Measurements from ENCODE around the gene LMF1. TPM values are rescaled to one million over a fixed set of nuclear protein-coding genes. Genes with fewer than 3 reads are reported as not detected.

Gene LMF1
- total and polyA plus RNA-seq, 9 of the 15 experiments (the other 6 are each of a cell fraction or from before 2014, with no cell fraction given): 0.11 to 1.6 (median 0.55) TPM; not detected in 1

DNA sequence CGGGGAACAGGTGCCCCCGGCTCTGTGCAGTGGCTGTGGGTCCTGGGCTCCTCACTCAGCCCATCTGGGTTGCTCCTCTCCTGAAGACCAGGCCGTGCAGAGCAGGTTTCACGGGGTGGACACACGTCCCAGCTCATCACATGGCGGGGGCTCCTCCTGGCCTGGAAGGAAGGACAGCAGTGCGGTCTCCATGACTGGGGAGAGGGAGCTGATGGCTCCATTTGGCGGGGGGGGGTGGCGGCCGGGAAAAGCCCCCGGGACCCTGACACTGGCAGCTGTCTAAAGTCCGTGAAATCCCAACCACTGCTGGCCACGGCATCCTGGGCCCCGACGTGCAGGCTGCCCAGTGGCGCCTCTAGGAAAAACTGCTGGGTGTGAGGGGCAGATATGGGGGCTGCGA lies 29.8 kb upstream of the LMF1 start:
- Histone ChIP-seq H4K20me1 (replicated peaks; ENCODE audit: control insufficient read depth, insufficient read depth, low read length) (peaks cover 10% of the 10 kb centered on the region), H3K9me1 (ENCODE audit: control insufficient read depth, insufficient read depth, low read length) (no peaks in the 10 kb centered on the region), H2AFZ (ENCODE audit: low read depth, low read length) (no peak overlapping the region), H3K79me2 (ENCODE audit: control insufficient read depth, insufficient read depth, low read length) (no peaks in the 10 kb centered on the region), H3K27ac (ENCODE audit: extremely low read depth, low read depth, low read length) (no peak overlapping the region), H3K4me1 (replicated peaks in 1 of 2; ENCODE audit: control insufficient read depth in 2 of 2, insufficient read depth in 2 of 2, low read length in 2 of 2) (peaks cover 0 to 42% of the 10 kb centered on the region in 2 experiments; a peak in 2 of 5 replicates), H3K9ac (ENCODE audit: insufficient read depth in 1 of 2, low read depth in 2 of 2, low read length in 2 of 2) (no peak overlapping the region), H3K4me2 (ENCODE audit: insufficient read depth, low read length) (no peak overlapping the region), H3K27me3 (ENCODE audit: control insufficient read depth in 2 of 2, insufficient read depth in 2 of 2, low read length in 2 of 2) (peaks cover 45 to 83% of the 10 kb centered on the region in 2 experiments; a peak in 4 of 5 replicates), H3K4me3 (no peak overlapping the region), H3K9me3 (replicated peaks; ENCODE audit: control insufficient read depth, insufficient read depth, low read depth, low read length) (0 out of 2 replicates have a peak, but pooled peaks cover 2% of the 10 kb centered on the region), H3K36me3 (ENCODE audit: control insufficient read depth, insufficient read depth, low read length) (no peaks in the 10 kb centered on the region)
- DNase-seq (ENCODE audit: extremely low read depth in 1 of 4, low spot score in 3 of 4) (no peak), ATAC-seq (no peak), FAIRE-seq (no peak)
- in situ Hi-C loops (cut with MboI): no loop called here
- POLR2A ChIA-PET: no interaction called here
- WGBS (ENCODE audit: insufficient coverage, low coverage, missing lambda C conversion rate): 5% methylated on average over 6 of the region's 17 CpGs
- CTCF ChIA-PET (ENCODE audit: low intra/inter-chr PET ratio): no interaction called here
- intact Hi-C loops (cut with micrococcal nuclease): no loop called here
- BruUV-seq (replicated peaks): no TSS peak
- TF ChIP-seq MTA1 (IDR thresholded peaks at IDR 0.05; ENCODE audit: borderline replicate concordance): no peak
- no peak for TF ChIP-seq NFE2L1 (tag; IDR thresholded peaks at IDR 0.05; ENCODE audit: borderline replicate concordance, low read depth)
- TF ChIP-seq, protein P1, sequence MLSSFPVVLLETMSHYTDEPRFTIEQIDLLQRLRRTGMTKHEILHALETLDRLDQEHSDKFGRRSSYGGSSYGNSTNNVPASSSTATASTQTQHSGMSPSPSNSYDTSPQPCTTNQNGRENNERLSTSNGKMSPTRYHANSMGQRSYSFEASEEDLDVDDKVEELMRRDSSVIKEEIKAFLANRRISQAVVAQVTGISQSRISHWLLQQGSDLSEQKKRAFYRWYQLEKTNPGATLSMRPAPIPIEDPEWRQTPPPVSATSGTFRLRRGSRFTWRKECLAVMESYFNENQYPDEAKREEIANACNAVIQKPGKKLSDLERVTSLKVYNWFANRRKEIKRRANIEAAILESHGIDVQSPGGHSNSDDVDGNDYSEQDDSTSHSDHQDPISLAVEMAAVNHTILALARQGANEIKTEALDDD (IDR thresholded peaks at IDR 0.05): no peak
- no peak for TF ChIP-seq MCM2 (IDR thresholded peaks at IDR 0.05; ENCODE audit: low read depth)
- TF ChIP-seq ZNF639 (CRISPR knock-in tag; conservative IDR thresholded peaks at IDR 0.05 in 1 of 2, IDR thresholded peaks at IDR 0.05 in 1 of 2): no peak
- TF ChIP-seq CBX2 (IDR thresholded peaks at IDR 0.05; ENCODE audit: insufficient read depth, low read length, poor library complexity, severe bottlenecking): no peak
- TF ChIP-seq TGIF2 (CRISPR knock-in tag; IDR thresholded peaks at IDR 0.05): no peak
- no peak for TF ChIP-seq ELF2 (CRISPR knock-in tag; IDR thresholded peaks at IDR 0.05)
- no peak for TF ChIP-seq NELFE (IDR thresholded peaks at IDR 0.05; ENCODE audit: insufficient read depth, insufficient read length)
- TF ChIP-seq NEUROD1 (IDR thresholded peaks at IDR 0.05; ENCODE audit: borderline replicate concordance, low read depth, low read length, partially characterized antibody): no peak
- TF ChIP-seq, protein P2, sequence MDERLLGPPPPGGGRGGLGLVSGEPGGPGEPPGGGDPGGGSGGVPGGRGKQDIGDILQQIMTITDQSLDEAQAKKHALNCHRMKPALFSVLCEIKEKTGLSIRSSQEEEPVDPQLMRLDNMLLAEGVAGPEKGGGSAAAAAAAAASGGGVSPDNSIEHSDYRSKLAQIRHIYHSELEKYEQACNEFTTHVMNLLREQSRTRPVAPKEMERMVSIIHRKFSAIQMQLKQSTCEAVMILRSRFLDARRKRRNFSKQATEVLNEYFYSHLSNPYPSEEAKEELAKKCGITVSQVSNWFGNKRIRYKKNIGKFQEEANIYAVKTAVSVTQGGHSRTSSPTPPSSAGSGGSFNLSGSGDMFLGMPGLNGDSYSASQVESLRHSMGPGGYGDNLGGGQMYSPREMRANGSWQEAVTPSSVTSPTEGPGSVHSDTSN (CRISPR knock-in tag; IDR thresholded peaks at IDR 0.05; ENCODE audit: low read depth): no peak
- TF ChIP-seq, protein P2 (tag; conservative IDR thresholded peaks at IDR 0.05; ENCODE audit: low read depth): no peak
- TF ChIP-seq FOXM1 (IDR thresholded peaks at IDR 0.05; ENCODE audit: low read depth): no peak
- TF ChIP-seq FOXM1 (CRISPR knock-in tag; IDR thresholded peaks at IDR 0.05; ENCODE audit: low read depth): no peak
- no peak for TF ChIP-seq GABPA (tag; conservative IDR thresholded peaks at IDR 0.05; ENCODE audit: low read depth)

Measured in K562 (cell line).